SK-N-SH (cell line): ENCODE results near the gene TANC1. TPM values are rescaled to one million over a fixed set of nuclear protein-coding genes. Genes with fewer than 3 reads are reported as not detected.

Experiments used
- CTCF ChIA-PET: fragments of 300-600, 350-600 bp; formaldehyde crosslinking; extraction: SDS; loops from one replicate; lab custom pipeline; 2021; lab: Yijun Ruan, JAX
- POLR2A ChIA-PET: fragments of 350-600 bp; sonication (Branson Sonifier 250); formaldehyde crosslinking; extraction: SDS; loops from one replicate; lab custom pipeline; 2020; ENCODE audit warnings: antibody characterized with exemption, inconsistent platforms; lab: Yijun Ruan, JAX
- DNase-seq: peaks from one replicate; pipeline ENCODE4 v3.0.0; 2012
- H2AFZ ChIP-seq: fragments of 200-600 bp; sonication (generic); 2 replicates; pipeline ENCODE4 v1.8.1; 2016; ENCODE audit warnings: antibody characterized with exemption, mild to moderate bottlenecking, low read depth
- H3F3A ChIP-seq: fragments of 200-600 bp; sonication (generic); replicated peaks from 2 replicates; pipeline ENCODE3; 2016; ENCODE audit warnings: antibody characterized with exemption, mild to moderate bottlenecking; ENCODE audit not compliant: insufficient read depth
- H3K27ac ChIP-seq, 2 experiments: fragments of 200-500 bp in 1 of 2; fragments of 200-600 bp in 1 of 2; sonication (Bioruptor generic) in 1 of 2; sonication (generic), shearing (Covaris generic) in 1 of 2; 2 replicates each; pipeline versions ENCODE4 v1.5.1 to v1.6.1; 2014 to 2016; ENCODE audit warnings: low read depth in 2 of 2, inconsistent platforms in 1 of 2, low read length in 1 of 2, mild to moderate bottlenecking in 1 of 2, mixed read lengths in 1 of 2
- H3K27me3 ChIP-seq: fragments of 200-600 bp; sonication (generic), shearing (Covaris generic); 2 replicates; pipeline ENCODE4 v1.6.1; 2016; ENCODE audit warnings: mixed run types; ENCODE audit not compliant: insufficient read depth
- H3K36me3 ChIP-seq, 2 experiments: fragments of 200-500 bp in 1 of 2; fragments of 200-600 bp in 1 of 2; sonication (Bioruptor generic) in 1 of 2; sonication (generic) in 1 of 2; replicated peaks in 1 of 2; 2 replicates each; pipeline versions ENCODE3 to v1.5.1; 2014 to 2016; ENCODE audit warnings: low read length in 1 of 2, mild to moderate bottlenecking in 1 of 2; ENCODE audit not compliant: insufficient read depth in 2 of 2, control insufficient read depth in 1 of 2
- H3K4me1 ChIP-seq, 2 experiments: fragments of 200-500 bp in 1 of 2; fragments of 200-600 bp in 1 of 2; sonication (Bioruptor generic) in 1 of 2; sonication (generic), shearing (Covaris generic) in 1 of 2; 2 replicates each; pipeline versions ENCODE4 v1.5.1 to v1.6.1; 2014 to 2016; ENCODE audit warnings: low read depth in 1 of 2, low read length in 1 of 2, mixed run types in 1 of 2; ENCODE audit not compliant: insufficient read depth in 2 of 2, control insufficient read depth in 1 of 2
- H3K4me2 ChIP-seq: fragments of 200-600 bp; sonication (generic), shearing (Covaris generic); 2 replicates; pipeline ENCODE4 v1.6.1; 2017; ENCODE audit warnings: mixed run types
- H3K4me3 ChIP-seq, 2 experiments: fragments of 200-500 bp in 1 of 2; fragments of 200-600 bp in 1 of 2; sonication (Bioruptor generic) in 1 of 2; sonication (generic), shearing (Covaris generic) in 1 of 2; 2 replicates each; pipeline versions ENCODE4 v1.5.1 to v1.8.1; 2014 to 2016; ENCODE audit warnings: low read depth in 2 of 2, inconsistent platforms in 1 of 2, low read length in 1 of 2, mild to moderate bottlenecking in 1 of 2, mixed read lengths in 1 of 2, moderate library complexity in 1 of 2
- H3K79me2 ChIP-seq: fragments of 200-600 bp; sonication (generic); 2 replicates; pipeline ENCODE4 v1.8.1; 2017; ENCODE audit warnings: mild to moderate bottlenecking; ENCODE audit not compliant: insufficient read depth
- H3K9ac ChIP-seq: fragments of 200-600 bp; sonication (generic); 2 replicates; pipeline ENCODE4 v1.6.1; 2017; ENCODE audit warnings: mixed run types
- H3K9me2 ChIP-seq: fragments of 200-600 bp; sonication (generic); 2 replicates; pipeline ENCODE4 v1.6.1; 2017; ENCODE audit warnings: mixed run types
- H3K9me3 ChIP-seq: fragments of 200-600 bp; sonication (generic); 2 replicates; pipeline ENCODE4 v1.6.1; 2017; ENCODE audit warnings: mixed run types, mild to moderate bottlenecking, moderate library complexity
- H4K20me1 ChIP-seq: fragments of 200-600 bp; sonication (generic); 2 replicates; pipeline ENCODE4 v1.6.1; 2017; ENCODE audit warnings: mild to moderate bottlenecking, mixed run types; ENCODE audit not compliant: insufficient read depth
- CHD2 ChIP-seq: fragments of 150-350 bp; IDR thresholded peaks from 2 replicates; pipeline ENCODE4 v1.6.1; 2018; ENCODE audit warnings: low read length; ENCODE audit not compliant: partially characterized antibody
- CTCF ChIP-seq: fragments of 200-600 bp; sonication (generic); IDR thresholded peaks from 2 replicates; pipeline ENCODE4 v1.6.1; 2017; ENCODE audit warnings: antibody characterized with exemption, mild to moderate bottlenecking, moderate library complexity
- ELF1 ChIP-seq: IDR thresholded peaks from 2 replicates; pipeline ENCODE4 v1.4.0; 2012
- EP300 ChIP-seq, 2 experiments: IDR thresholded peaks; 2 replicates each; pipeline versions ENCODE4 v1.4.0 to v1.6.1; 2012; ENCODE audit warnings: borderline replicate concordance in 1 of 2, low read depth in 1 of 2, low read length in 1 of 2
- EZH2phosphoT487 ChIP-seq: fragments of 200-600 bp; sonication (generic); IDR thresholded peaks from 2 replicates; pipeline ENCODE4 v1.6.1; 2017; ENCODE audit warnings: low read depth, mixed run types, mild to moderate bottlenecking, antibody characterized with exemption, moderate library complexity, borderline replicate concordance
- GABPA ChIP-seq: IDR thresholded peaks from 2 replicates; pipeline ENCODE4 v1.4.0; 2012; ENCODE audit warnings: low read depth, mild to moderate bottlenecking
- GATA2 ChIP-seq: sonication (generic); formaldehyde crosslinking; IDR thresholded peaks from 2 replicates; pipeline ENCODE4 v1.5.0; 2020; ENCODE audit warnings: mild to moderate bottlenecking, missing genetic modification reagents
- IRF3 ChIP-seq: fragments of 150-350 bp; IDR thresholded peaks from 2 replicates; pipeline ENCODE4 v1.6.1; 2016; ENCODE audit warnings: mild to moderate bottlenecking, low read depth, low read length
- MEF2A ChIP-seq: IDR thresholded peaks from 2 replicates; pipeline ENCODE4 v1.4.0; 2012; ENCODE audit warnings: low read depth, borderline replicate concordance
- NRF1 ChIP-seq: IDR thresholded peaks from 2 replicates; pipeline ENCODE4 v1.6.1; 2012; ENCODE audit warnings: low read depth, mild to moderate bottlenecking, low read length
- PBX3 ChIP-seq: IDR thresholded peaks from 2 replicates; pipeline ENCODE4; 2012
- POLR2AphosphoS5 ChIP-seq: IDR thresholded peaks from 2 replicates; pipeline ENCODE4 v1.6.1; 2012; ENCODE audit warnings: low read depth, low read length
- RAD21 ChIP-seq: IDR thresholded peaks from 2 replicates; pipeline ENCODE4 v1.6.1; 2012; ENCODE audit warnings: mild to moderate bottlenecking, low read length
- RCOR1 ChIP-seq: fragments of 150-350 bp; IDR thresholded peaks from 2 replicates; pipeline ENCODE4 v1.6.1; 2017; ENCODE audit warnings: antibody characterized with exemption, low read length
- RFX5 ChIP-seq: IDR thresholded peaks from 2 replicates; pipeline ENCODE4 v1.6.1; 2012; ENCODE audit warnings: mild to moderate bottlenecking, improper control_type of control experiment, low read length
- SIN3A ChIP-seq: IDR thresholded peaks from 2 replicates; pipeline ENCODE4 v1.6.1; 2012; ENCODE audit warnings: low read depth, mild to moderate bottlenecking, low read length, moderate library complexity, borderline replicate concordance
- TEAD4 ChIP-seq: IDR thresholded peaks from 2 replicates; pipeline ENCODE4 v1.4.0; 2012; ENCODE audit warnings: mild to moderate bottlenecking, borderline replicate concordance; ENCODE audit not compliant: insufficient read depth
- YY1 ChIP-seq: IDR thresholded peaks from 2 replicates; pipeline ENCODE4 v1.4.0; 2012; ENCODE audit warnings: low read depth, mild to moderate bottlenecking
- ZBTB33 ChIP-seq: IDR thresholded peaks from 2 replicates; pipeline ENCODE4 v1.4.0; 2012; ENCODE audit warnings: low read depth, borderline replicate concordance
- WGBS: methylation state at CpG from one replicate; pipeline ENCODE4 v1.1.6; 2017; ENCODE audit warnings: low lambda C conversion rate; 5-methylcytosine and 5-hydroxymethylcytosine counted together
- polyA plus RNA-seq, 3 experiments: library from polyadenylated mRNA; depleted of rRNA; stranded (reverse); fragments of >200 nt; gene quantifications; 2 replicates each; pipeline ENCODE4 v1.2.3, GENCODE V29; 2012

Gene TANC1
- polyA plus RNA-seq, 1 of the 3 experiments (the other 2 are of a cell fraction): 19.2 TPM

- WGBS: 96% methylated on average over 8 of the region's 14 CpGs
- TF ChIP-seq ELF1 (no peak), RFX5 (no peak), TEAD4 (no peak), MEF2A (no peak), NRF1 (no peak), CHD2 (no peak), YY1 (no peak), ZBTB33 (no peak), PBX3 (no peak), CTCF (no peak), RAD21 (no peak), EZH2phosphoT487 (no peak), GATA2 (CRISPR knock-in tag) (no peak), POLR2AphosphoS5 (no peak), GABPA (no peak), RCOR1 (no peak), EP300 (IDR thresholded peaks at IDR 0.05; ENCODE audit: borderline replicate concordance in 1 of 2, low read depth in 1 of 2, low read length in 1 of 2) (no peak), IRF3 (no peak), SIN3A (no peak)
- H4K20me1 ChIP-seq: no peaks in the 10 kb centered on the region
- H3K27me3 ChIP-seq: no peaks in the 10 kb centered on the region
- no peaks in the 10 kb centered on the region for H3K79me2 ChIP-seq
- peaks cover 10 to 61% of the 10 kb centered on the region in 2 experiments for H3K36me3 ChIP-seq
- H3K4me2 ChIP-seq: no peak overlapping the region
- peaks cover 4 to 8% of the 10 kb centered on the region in 2 experiments; a peak in 3 of 4 replicates for H3K4me1 ChIP-seq
- H3K27ac ChIP-seq: no peak overlapping the region
- no peaks in the 10 kb centered on the region for H3K9me2 ChIP-seq
- H3K4me3 ChIP-seq: no peak overlapping the region
- no peak overlapping the region for H3K9ac ChIP-seq
- CTCF ChIA-PET: interaction anchor here (1.1 kb wide), 1 partner anchor 66 kb away, joined by 3 read pairs; no protein-coding TSS in a partner anchor
- H2AFZ ChIP-seq: no peak overlapping the region
- POLR2A ChIA-PET: no interaction called here
- no peaks in the 10 kb centered on the region for H3F3A ChIP-seq
- no peaks in the 10 kb centered on the region for H3K9me3 ChIP-seq
- no peak for DNase-seq
Observed at GRCh38 chr2:159196393-159196925, 228.0 kb downstream of the TANC1 start.
